Spleen (tissue), 11 donors: Measurements from ENCODE around the gene TNFAIP2. TPM values are rescaled to one million over a fixed set of nuclear protein-coding genes. Genes with fewer than 3 reads are reported as not detected.
"Not testable (repeated sequence)": the region's sequence is repeated elsewhere in the genome, so short reads cannot be mapped to it uniquely, and the experiment has no call there.

Experiments
- DNase-seq: peaks from one replicate; pipeline ENCODE4 v3.0.0-alpha.2; 2020
- H3K27ac ChIP-seq, 8 donors: fragments of 200-600 bp; sonication (generic) in 7 of 8; 1 replicate in 4 of 8; 2 replicates in 4 of 8; pipeline versions ENCODE4 v1.5.0 to v1.8.0; 2016 to 2021; ENCODE audit warnings: inconsistent platforms in 4 of 8, mild to moderate bottlenecking in 4 of 8, moderate library complexity in 1 of 8
- H3K27me3 ChIP-seq, 7 donors: fragments of 200-600 bp; sonication (generic) in 6 of 7; replicated peaks in 1 of 7; 1 replicate in 4 of 7; 2 replicates in 3 of 7; pipeline versions ENCODE4 v1.5.0 to v1.8.0; 2016 to 2021; ENCODE audit warnings: inconsistent platforms in 3 of 7, mild to moderate bottlenecking in 1 of 7
- H3K36me3 ChIP-seq, 6 donors: fragments of 200-600 bp; sonication (generic) in 5 of 6; 1 replicate in 4 of 6; 2 replicates in 2 of 6; pipeline versions ENCODE4 v1.5.0 to v1.8.0; 2016 to 2021; ENCODE audit warnings: inconsistent platforms in 2 of 6
- H3K4me1 ChIP-seq, 6 donors: fragments of 200-600 bp; sonication (generic) in 5 of 6; 1 replicate in 3 of 6; 2 replicates in 3 of 6; pipeline versions ENCODE4 v1.5.0 to v1.8.0; 2016 to 2021; ENCODE audit warnings: inconsistent platforms in 3 of 6
- H3K4me3 ChIP-seq, 8 donors: fragments of 200-600 bp; sonication (generic) in 7 of 8; 1 replicate in 4 of 8; 2 replicates in 4 of 8; pipeline versions ENCODE4 v1.5.0 to v1.8.0; 2016 to 2021; ENCODE audit warnings: inconsistent platforms in 4 of 8, mild to moderate bottlenecking in 4 of 8, moderate library complexity in 2 of 8
- H3K9me3 ChIP-seq, 8 donors: fragments of 200-600 bp; sonication (generic) in 7 of 8; 1 replicate in 4 of 8; 2 replicates in 4 of 8; pipeline versions ENCODE4 v1.5.0 to v1.8.0; 2016 to 2021; ENCODE audit warnings: inconsistent platforms in 4 of 8
- POLR2A ChIP-seq, 3 donors: fragments of 450-650 bp; IDR thresholded peaks; one replicate each; pipeline ENCODE4 v1.5.1; 2017; ENCODE audit warnings: antibody characterized with exemption in 3 of 3, mild to moderate bottlenecking in 1 of 3
- POLR2AphosphoS5 ChIP-seq, 3 donors: sonication (generic); formaldehyde crosslinking; IDR thresholded peaks; one replicate each; pipeline ENCODE4 v1.5.1; 2017; ENCODE audit warnings: antibody characterized with exemption in 3 of 3
- WGBS, 5 donors: extraction: QIAGEN DNeasy Blood & Tissue Kit in 3 of 5; methylation state at CpG; one replicate each; pipeline versions ENCODE4 v1.1.5 to v1.1.7; 2013 to 2018; 5-methylcytosine and 5-hydroxymethylcytosine counted together
- intact Hi-C: fragments of 100-400 bp; cut with DNase I; formaldehyde crosslinking; loops from one replicate; pipeline ENCODE4 v1.15.0; 2023; ENCODE audit warnings: low total_unique reads
- polyA plus RNA-seq, 3 donors: library from polyadenylated mRNA; stranded (reverse); fragments of 200-250 nt; gene quantifications; one replicate each; pipeline ENCODE4 v1.2.1, GENCODE V29; 2013
- total RNA-seq, 7 donors: library from RNA; depleted of rRNA in 3 of 7; stranded (reverse); fragments of >200 nt in 3 of 7; fragmentation: NEBNext Ultra II Directional in 4 of 7; extraction: Animal tissue kit (Norgen Biotek cat#: 25700) in 4 of 7; gene quantifications; one replicate each; pipeline versions ENCODE4 v1.1.0 to v1.2.1, GENCODE V29; 2016 to 2021
- TF ChIP-seq, protein P1 (sequence below), 11 experiments: fragments of 200-600 bp in 7 of 11; fragments of 450-650 bp in 4 of 11; sonication (generic) in 4 of 11; IDR thresholded peaks in 8 of 11; conservative IDR thresholded peaks in 3 of 11; 1 replicate in 7 of 11; 2 replicates in 4 of 11; pipeline versions ENCODE4 v1.4.0 to v1.8.0; 2016 to 2021; ENCODE audit warnings: antibody characterized with exemption in 11 of 11, inconsistent platforms in 4 of 11, mild to moderate bottlenecking in 1 of 11
- donor health status: healthy with polysubstance abuse.
- donor health status: DM: no; HTN: no; CAD: no; lungs with moderate emphysema.
- donor health status: DM: no; HTN: no; CAD: no.
- donor health status: Bipolar disorder and iron deficiency.
- donor health status: healthy.
- donor health status: DM: no; HTN: no; CAD: no.
- donor health status: DM: yes; HTN: yes; CAD: no.

TNFAIP2 gene
- total and polyA plus RNA-seq, 10 donors = 90.2 to 410 (median 268) TPM

- Histone ChIP-seq H3K4me3 (peak overlapping the region in 1 of 8 donors; percentile 57), H3K9me3 (no peaks in the 10 kb centered on the region), H3K36me3 (no peaks in the 10 kb centered on the region), H3K4me1 (peaks cover 35 to 100% (median 75%) of the 10 kb centered on the region in 6 donors), H3K27ac (peak overlapping the region in 7 of 8 donors; percentile 83 to 99 (median 95)), H3K27me3 (peaks cover 0 to 28% (median 14%) of the 10 kb centered on the region in 7 donors)
- intact Hi-C loops = no loop called here
- DNase-seq = peak; percentile 95
- WGBS, 5 donors = 43 to 64% (median 49%) methylated on average over 6 to 9 of the region's 9 CpGs
- TF ChIP-seq POLR2AphosphoS5 (IDR thresholded peaks at IDR 0.05) = peak; percentile 65 to 86 (median 67)
- TF ChIP-seq, protein P1, sequence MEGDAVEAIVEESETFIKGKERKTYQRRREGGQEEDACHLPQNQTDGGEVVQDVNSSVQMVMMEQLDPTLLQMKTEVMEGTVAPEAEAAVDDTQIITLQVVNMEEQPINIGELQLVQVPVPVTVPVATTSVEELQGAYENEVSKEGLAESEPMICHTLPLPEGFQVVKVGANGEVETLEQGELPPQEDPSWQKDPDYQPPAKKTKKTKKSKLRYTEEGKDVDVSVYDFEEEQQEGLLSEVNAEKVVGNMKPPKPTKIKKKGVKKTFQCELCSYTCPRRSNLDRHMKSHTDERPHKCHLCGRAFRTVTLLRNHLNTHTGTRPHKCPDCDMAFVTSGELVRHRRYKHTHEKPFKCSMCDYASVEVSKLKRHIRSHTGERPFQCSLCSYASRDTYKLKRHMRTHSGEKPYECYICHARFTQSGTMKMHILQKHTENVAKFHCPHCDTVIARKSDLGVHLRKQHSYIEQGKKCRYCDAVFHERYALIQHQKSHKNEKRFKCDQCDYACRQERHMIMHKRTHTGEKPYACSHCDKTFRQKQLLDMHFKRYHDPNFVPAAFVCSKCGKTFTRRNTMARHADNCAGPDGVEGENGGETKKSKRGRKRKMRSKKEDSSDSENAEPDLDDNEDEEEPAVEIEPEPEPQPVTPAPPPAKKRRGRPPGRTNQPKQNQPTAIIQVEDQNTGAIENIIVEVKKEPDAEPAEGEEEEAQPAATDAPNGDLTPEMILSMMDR (IDR thresholded peaks at IDR 0.05 in 8 of 11, conservative IDR thresholded peaks at IDR 0.05 in 3 of 11) = no peak
- TF ChIP-seq POLR2A (IDR thresholded peaks at IDR 0.05) = no peak
Observed at GRCh38 chr14:103118663-103119404, 4.4 kb upstream of the TNFAIP2 start.

- intact Hi-C loops, H3K36me3 ChIP-seq, DNase-seq, H3K9me3 ChIP-seq: not testable (repeated sequence)
- H3K27ac ChIP-seq = peak overlapping the region in 7 of 8 donors; percentile 72 to 99 (median 95)
- H3K27me3 ChIP-seq = peaks cover 0 to 35% (median 15%) of the 10 kb centered on the region in 7 donors
- 82 to 90% (median 85%) methylated on average over 8 of the region's 8 CpGs for WGBS, 5 donors
- H3K4me1 ChIP-seq = peaks cover 40 to 100% (median 75%) of the 10 kb centered on the region in 6 donors
- H3K4me3 ChIP-seq = peak overlapping the region in 1 of 8 donors; percentile 50
Observed at GRCh38 chr14:103119527-103119926, 3.7 kb upstream of the TNFAIP2 start.

GRCh38 chr14:103121121-103121845, 2.0 kb upstream of the TNFAIP2 start:
- intact Hi-C loops = no loop called here
- peak overlapping the region in 5 of 8 donors; percentile 56 to 77 (median 65) for H3K4me3 ChIP-seq
- WGBS, 5 donors = 20 to 34% (median 26%) methylated on average over 10 to 18 of the region's 18 CpGs
- H3K27me3 ChIP-seq = peaks cover 0 to 40% (median 18%) of the 10 kb centered on the region in 7 donors
- TF ChIP-seq POLR2AphosphoS5 (IDR thresholded peaks at IDR 0.05) = peak; percentile 78 to 82 (median 81)
- TF ChIP-seq, protein P1 (IDR thresholded peaks at IDR 0.05 in 8 of 11, conservative IDR thresholded peaks at IDR 0.05 in 3 of 11) = no peak
- no peaks in the 10 kb centered on the region for H3K9me3 ChIP-seq
- peaks cover 0 to 9% (median 0%) of the 10 kb centered on the region in 6 donors for H3K36me3 ChIP-seq
- H3K4me1 ChIP-seq = peaks cover 39 to 100% (median 80%) of the 10 kb centered on the region in 6 donors
- H3K27ac ChIP-seq = peak overlapping the region; percentile 72 to 99 (median 94)
- peak; percentile 90 for DNase-seq

DNA sequence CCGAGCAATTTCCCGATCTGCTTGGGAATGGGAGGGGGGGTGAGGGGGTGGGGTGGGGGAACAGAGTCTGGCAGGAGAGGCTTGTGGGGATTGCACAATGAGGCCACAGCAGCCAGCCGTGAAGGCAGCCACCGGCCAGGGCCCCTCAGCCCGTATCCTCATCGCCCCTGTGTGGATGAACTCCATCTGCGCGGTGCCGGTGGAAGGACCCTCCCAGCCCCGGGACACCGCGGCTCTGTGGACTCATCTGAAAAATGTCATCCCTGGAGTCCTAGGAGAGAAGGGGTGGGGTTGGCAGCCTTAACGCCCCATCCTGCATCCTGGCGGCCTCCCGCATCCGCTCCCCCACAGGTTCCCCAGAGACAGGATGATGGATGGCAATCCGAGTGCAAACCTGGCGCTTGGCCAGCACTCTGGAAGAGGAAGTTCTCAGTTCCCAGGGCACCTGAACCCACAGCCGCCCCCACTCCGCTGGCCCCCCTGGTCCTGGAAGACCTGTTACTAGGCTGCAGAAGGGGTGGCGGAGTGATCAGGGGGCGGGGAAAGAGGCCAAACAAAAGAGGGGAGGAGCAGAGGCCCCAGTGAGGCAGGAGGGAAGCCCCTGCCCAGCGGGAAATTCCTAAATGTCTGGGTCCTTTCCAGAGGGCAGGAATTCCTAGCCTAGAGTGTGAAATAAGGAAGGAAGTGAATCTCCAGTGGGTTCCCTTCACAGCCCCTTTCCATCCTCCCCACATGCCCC, 1.2 kb upstream of the TNFAIP2 start:
- H3K4me3 ChIP-seq = peak overlapping the region in 7 of 8 donors; percentile 56 to 77 (median 65)
- peaks cover 39 to 98% (median 82%) of the 10 kb centered on the region in 6 donors for H3K4me1 ChIP-seq

More for the DNA sequence above, 1.2 kb upstream of the TNFAIP2 start:
- H3K27ac ChIP-seq = peak overlapping the region; percentile 72 to 99 (median 94)
- no peaks in the 10 kb centered on the region for H3K9me3 ChIP-seq
- H3K27me3 ChIP-seq = peaks cover 0 to 40% (median 18%) of the 10 kb centered on the region in 7 donors
- TF ChIP-seq POLR2A (IDR thresholded peaks at IDR 0.05) = no peak
- TF ChIP-seq POLR2AphosphoS5 (IDR thresholded peaks at IDR 0.05) = peak; percentile 57 to 72 (median 66)
- intact Hi-C loops = no loop called here
- WGBS, 5 donors = 1 to 5% (median 3%) methylated on average over 17 to 23 of the region's 23 CpGs
- peak; percentile 93 for DNase-seq
- peaks cover 0 to 15% (median 0%) of the 10 kb centered on the region in 6 donors for H3K36me3 ChIP-seq
